CD4-positive, alpha-beta T cell treated with Interleukin-6 at 100 ng/mL for 8 hours (primary cell): Measurements from ENCODE around the gene GPR146.

Experiments used
- DNase-seq: peaks from one replicate; pipeline ENCODE4 v3.0.0-alpha.2; 2020; ENCODE audit warnings: mixed read lengths, low spot score

The GPR146 gene

GRCh38 chr7:1078519-1078918 lies 34.2 kb downstream of the GPR146 start:
- no peak for DNase-seq

- DNase-seq, result no peak
These were observed 34.6 kb downstream of the GPR146 start for GRCh38 chr7:1078985-1079384.

GRCh38 chr7:1079546-1079945 lies 35.2 kb downstream of the GPR146 start:
- DNase-seq, result no peak

GRCh38 chr7:1080252-1080920 lies 36.0 kb downstream of the GPR146 start:
- DNase-seq, result no peak

GRCh38 chr7:1080921-1081255 lies 36.5 kb downstream of the GPR146 start:
- DNase-seq, result no peak

GRCh38 chr7:1081336-1081735 lies 37.0 kb downstream of the GPR146 start:
- DNase-seq, result no peak

GRCh38 chr7:1081931-1082401 lies 37.6 kb downstream of the GPR146 start:
- no peak for DNase-seq

GRCh38 chr7:1083729-1084657 lies 39.6 kb downstream of the GPR146 start:
- DNase-seq, result no peak

- no peak for DNase-seq
These were observed 40.9 kb downstream of the GPR146 start for GRCh38 chr7:1085266-1085665.

GRCh38 chr7:1085910-1086421 lies 41.6 kb downstream of the GPR146 start:
- DNase-seq, result no peak

GRCh38 chr7:1086588-1087464 lies 42.5 kb downstream of the GPR146 start:
- DNase-seq, result peak; percentile 61

- DNase-seq, result no peak
These were observed 43.1 kb downstream of the GPR146 start for GRCh38 chr7:1087465-1087814.

- DNase-seq, result no peak
These were observed 43.9 kb downstream of the GPR146 start, which contains the start of gene GPER1 for GRCh38 chr7:1087952-1088920. GPER1 (plus strand) TSS chr7:1088113; CDS start chr7:1091729, 3,616 bp downstream.

GRCh38 chr7:1090236-1090635 lies 45.9 kb downstream of the GPR146 start:
- DNase-seq, result no peak

GRCh38 chr7:1090686-1091643 lies 46.6 kb downstream of the GPR146 start:
- no peak for DNase-seq

- no peak for DNase-seq
These were observed 47.3 kb downstream of the GPR146 start for GRCh38 chr7:1091644-1092027.

GRCh38 chr7:1092161-1092632 lies 47.9 kb downstream of the GPR146 start:
- DNase-seq, result no peak

GRCh38 chr7:1092806-1093501 lies 48.6 kb downstream of the GPR146 start:
- DNase-seq, result no peak

- no peak for DNase-seq
These were observed 49.1 kb downstream of the GPR146 start for GRCh38 chr7:1093502-1093843.
